Lower leg skin (tissue), 4 donors: ENCODE results near the gene PISD. TPM values are rescaled to one million over a fixed set of nuclear protein-coding genes. Genes with fewer than 3 reads are reported as not detected.
A peak's percentile ranks its signal among the peaks of the same experiment; 100 is the strongest.

Experiments used
- DNase-seq, 2 donors: peaks; one replicate each; pipeline ENCODE4 v3.0.0-alpha.2; 2019; ENCODE audit warnings: low spot score in 2 of 2
- H3K4me3 ChIP-seq: fragments of 200-600 bp; sonication (generic); 2 replicates; pipeline ENCODE4 v1.5.1; 2017; ENCODE audit warnings: mild to moderate bottlenecking, low read depth; ENCODE audit not compliant: poor library complexity, severe bottlenecking
- CTCF ChIP-seq, 3 donors: fragments of 450-650 bp; IDR thresholded peaks; one replicate each; pipeline ENCODE4 v1.5.1; 2016; ENCODE audit warnings: antibody characterized with exemption in 3 of 3, mild to moderate bottlenecking in 3 of 3, moderate library complexity in 2 of 3
- POLR2A ChIP-seq, 2 donors: fragments of 450-650 bp; IDR thresholded peaks; one replicate each; pipeline ENCODE4 v1.6.1; 2016 to 2017; ENCODE audit warnings: antibody characterized with exemption in 2 of 2, mild to moderate bottlenecking in 1 of 2, moderate library complexity in 1 of 2
- WGBS, 2 donors: methylation state at CpG; one replicate each; pipeline ENCODE4 v1.1.5; 2018; 5-methylcytosine and 5-hydroxymethylcytosine counted together
- intact Hi-C: fragments of 100-400 bp; cut with DNase I; formaldehyde crosslinking; loops from one replicate; pipeline ENCODE4 v1.15.0; 2023; ENCODE audit warnings: low total_unique reads
- total RNA-seq, 4 donors: library from RNA; depleted of rRNA; stranded (reverse); fragments of >200 nt; gene quantifications; one replicate each; pipeline ENCODE4 v1.1.0, GENCODE V29; 2016

Gene PISD
- total RNA-seq, 4 donors from 2014 or later, result 32.0 to 62.5 (median 45.5) TPM

GRCh38 chr22:31610611-31611010 lies 51.4 kb downstream of the PISD start:
- intact Hi-C loops, result no loop called here

GRCh38 chr22:31609716-31610115 lies 52.3 kb downstream of the PISD start:
- no peak for TF ChIP-seq CTCF (IDR thresholded peaks at IDR 0.05)
- TF ChIP-seq POLR2A (IDR thresholded peaks at IDR 0.05), result no peak
- no peak overlapping the region for H3K4me3 ChIP-seq
- no peak for DNase-seq
- WGBS, 2 donors, result 94% methylated on average over 10 of the region's 10 CpGs
- intact Hi-C loops, result no loop called here

More at GRCh38 chr22:31610611-31611010, 51.4 kb downstream of the PISD start:
- TF ChIP-seq POLR2A (IDR thresholded peaks at IDR 0.05), result no peak
- TF ChIP-seq CTCF (IDR thresholded peaks at IDR 0.05), result no peak
- no peak for DNase-seq
- no peak overlapping the region for H3K4me3 ChIP-seq
- 72 to 83% methylated on average over 6 of the region's 6 CpGs for WGBS, 2 donors

GRCh38 chr22:31607696-31608095 lies 54.3 kb downstream of the PISD start:
- WGBS, 2 donors, result 91 to 97% methylated on average over 7 of the region's 7 CpGs
- TF ChIP-seq POLR2A (IDR thresholded peaks at IDR 0.05) (no peak), CTCF (IDR thresholded peaks at IDR 0.05) (no peak)
- H3K4me3 ChIP-seq, result no peak overlapping the region
- no peak for DNase-seq
- intact Hi-C loops, result no loop called here

GRCh38 chr22:31605851-31606585 lies 56.0 kb downstream of the PISD start:
- DNase-seq, result peak in 1 of 2 donors; percentile 57
- WGBS, 2 donors, result 90 to 96% methylated on average over 9 of the region's 9 CpGs
- no peak overlapping the region for H3K4me3 ChIP-seq
- TF ChIP-seq CTCF (IDR thresholded peaks at IDR 0.05) (no peak), POLR2A (IDR thresholded peaks at IDR 0.05) (no peak)
- intact Hi-C loops, result no loop called here

GRCh38 chr22:31604746-31605705 lies 57.0 kb downstream of the PISD start:
- 91 to 96% methylated on average over 17 of the region's 17 CpGs for WGBS, 2 donors
- TF ChIP-seq POLR2A (IDR thresholded peaks at IDR 0.05), result no peak
- TF ChIP-seq CTCF (IDR thresholded peaks at IDR 0.05), result no peak
- H3K4me3 ChIP-seq, result no peak overlapping the region
- peak in 1 of 2 donors; percentile 57 for DNase-seq
- intact Hi-C loops, result no loop called here
